HG03521 (cell line): ENCODE data around the gene PMPCA.
A peak's percentile ranks its signal among the peaks of the same experiment; 100 is the strongest.

Experiments
- ATAC-seq: cut with Tn5 transposase; IDR thresholded peaks from one replicate; pipeline ENCODE4 v1.9.1; 2021; ENCODE audit warnings: mild to moderate bottlenecking, moderate library complexity; ENCODE audit not compliant: unreplicated experiment

Gene PMPCA, protein sequence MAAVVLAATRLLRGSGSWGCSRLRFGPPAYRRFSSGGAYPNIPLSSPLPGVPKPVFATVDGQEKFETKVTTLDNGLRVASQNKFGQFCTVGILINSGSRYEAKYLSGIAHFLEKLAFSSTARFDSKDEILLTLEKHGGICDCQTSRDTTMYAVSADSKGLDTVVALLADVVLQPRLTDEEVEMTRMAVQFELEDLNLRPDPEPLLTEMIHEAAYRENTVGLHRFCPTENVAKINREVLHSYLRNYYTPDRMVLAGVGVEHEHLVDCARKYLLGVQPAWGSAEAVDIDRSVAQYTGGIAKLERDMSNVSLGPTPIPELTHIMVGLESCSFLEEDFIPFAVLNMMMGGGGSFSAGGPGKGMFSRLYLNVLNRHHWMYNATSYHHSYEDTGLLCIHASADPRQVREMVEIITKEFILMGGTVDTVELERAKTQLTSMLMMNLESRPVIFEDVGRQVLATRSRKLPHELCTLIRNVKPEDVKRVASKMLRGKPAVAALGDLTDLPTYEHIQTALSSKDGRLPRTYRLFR

DNA sequence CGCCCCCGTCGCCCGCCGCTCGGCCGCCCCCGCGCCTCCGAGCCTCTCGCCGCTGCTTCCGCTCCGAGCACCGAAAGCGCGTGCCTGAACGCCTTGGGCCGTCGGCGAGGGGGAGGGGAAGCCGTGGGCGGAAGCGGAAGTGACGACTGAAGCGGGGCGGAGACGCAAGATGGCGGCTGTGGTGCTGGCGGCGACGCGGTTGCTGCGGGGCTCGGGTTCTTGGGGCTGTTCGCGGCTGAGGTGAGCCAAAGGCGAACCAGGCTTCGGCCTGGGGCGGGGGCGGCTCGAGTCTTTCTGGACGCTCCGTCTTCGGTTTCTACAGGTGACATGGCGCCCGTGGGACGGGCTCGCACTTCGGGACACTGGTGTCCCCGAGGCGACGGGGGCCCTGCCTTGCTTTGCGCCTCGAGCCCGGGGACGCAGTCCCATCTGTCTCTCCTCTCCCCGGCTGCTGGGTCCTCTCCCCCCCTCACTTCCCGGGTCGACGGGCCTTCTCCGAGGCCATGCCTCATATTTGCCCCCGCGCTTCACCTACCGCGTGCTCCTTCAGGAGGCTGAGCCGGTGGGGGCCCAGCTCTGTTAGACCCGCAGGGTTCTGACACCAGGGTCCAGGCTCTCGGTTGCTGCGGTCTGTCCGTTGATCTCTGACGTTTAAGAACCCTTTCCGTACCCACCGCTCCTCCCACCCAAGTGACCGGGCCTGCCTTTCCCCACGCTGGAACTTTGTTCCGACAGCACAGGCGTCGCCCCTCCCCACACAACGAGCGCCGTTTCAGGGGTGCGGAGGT is at the start of gene PMPCA, which contains the start of gene ENTR1:
Gene PMPCA (plus strand): TSS at position 159 of the 788 bp plus-strand sequence. CDS start 11 bp downstream, at position 170.
Gene ENTR1 (minus strand): TSS at position 115 of the 788 bp plus-strand sequence. CDS start 217 bp downstream, outside the sequence.
- ATAC-seq, result peak; percentile 79

DNA sequence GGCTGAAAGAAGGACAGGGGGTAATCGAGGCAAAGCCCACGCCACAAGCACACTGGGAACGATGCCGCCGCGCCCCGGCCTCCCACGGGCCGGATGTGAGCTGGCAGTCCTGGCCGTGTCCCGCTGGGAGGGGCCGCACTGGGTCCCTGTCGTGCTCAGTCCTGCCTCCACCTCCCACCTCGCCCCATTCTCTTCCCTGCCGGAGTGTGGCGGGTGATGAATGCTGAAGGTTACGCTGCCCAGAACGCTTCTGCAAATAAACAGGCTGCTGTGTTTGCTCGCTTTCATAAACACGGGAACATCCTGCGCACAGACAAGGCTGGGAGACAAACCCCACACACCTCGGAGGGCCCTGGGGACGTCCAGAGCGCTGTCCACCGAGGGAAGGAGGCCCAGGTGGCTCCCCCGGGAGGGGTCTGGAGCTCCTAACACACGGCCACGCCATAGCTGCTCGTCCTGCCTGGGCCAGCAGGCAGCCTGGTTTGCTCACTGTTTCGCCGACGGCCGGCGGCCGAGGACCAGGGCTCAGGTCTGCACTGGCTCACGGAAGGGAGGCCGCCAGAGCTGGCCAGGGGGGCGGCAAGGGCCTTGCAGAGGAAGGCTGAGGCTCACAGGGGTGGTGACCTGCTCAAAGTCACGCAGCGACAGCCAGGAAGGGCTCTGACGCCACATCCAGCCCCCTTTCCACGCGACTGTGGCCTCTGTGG is 49.3 kb upstream of the PMPCA start:
- no peak for ATAC-seq

- ATAC-seq, result no peak
These were observed 48.6 kb upstream of the PMPCA start for GRCh38 chr9:136361754-136362449.

DNA sequence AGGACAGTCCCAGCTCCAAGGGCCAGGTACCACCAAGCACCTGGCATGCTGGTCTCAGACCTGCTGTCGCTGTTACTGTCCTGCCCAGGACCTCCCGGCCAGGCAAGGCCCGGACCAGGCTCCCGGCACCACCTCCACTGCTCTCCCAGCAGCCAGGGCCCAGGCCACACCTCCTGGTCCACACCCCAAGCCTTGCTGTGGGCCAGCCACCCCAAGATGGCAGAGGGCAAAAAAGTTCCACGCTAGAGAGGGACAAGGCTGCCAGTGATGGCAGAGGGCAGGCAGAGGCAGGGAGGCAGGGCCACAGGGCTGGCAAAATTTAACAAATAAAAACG is 48.0 kb upstream of the PMPCA start:
- no peak for ATAC-seq

GRCh38 chr9:136363106-136363948 is 47.1 kb upstream of the PMPCA start, which contains the start of gene DNLZ:
Gene DNLZ, minus strand, starts transcription at chr9:136363744. Its CDS starts 30 bp downstream, at chr9:136363714.
- peak; percentile 68 for ATAC-seq

GRCh38 chr9:136363949-136364748 is 46.3 kb upstream of the PMPCA start:
- no peak for ATAC-seq

DNA sequence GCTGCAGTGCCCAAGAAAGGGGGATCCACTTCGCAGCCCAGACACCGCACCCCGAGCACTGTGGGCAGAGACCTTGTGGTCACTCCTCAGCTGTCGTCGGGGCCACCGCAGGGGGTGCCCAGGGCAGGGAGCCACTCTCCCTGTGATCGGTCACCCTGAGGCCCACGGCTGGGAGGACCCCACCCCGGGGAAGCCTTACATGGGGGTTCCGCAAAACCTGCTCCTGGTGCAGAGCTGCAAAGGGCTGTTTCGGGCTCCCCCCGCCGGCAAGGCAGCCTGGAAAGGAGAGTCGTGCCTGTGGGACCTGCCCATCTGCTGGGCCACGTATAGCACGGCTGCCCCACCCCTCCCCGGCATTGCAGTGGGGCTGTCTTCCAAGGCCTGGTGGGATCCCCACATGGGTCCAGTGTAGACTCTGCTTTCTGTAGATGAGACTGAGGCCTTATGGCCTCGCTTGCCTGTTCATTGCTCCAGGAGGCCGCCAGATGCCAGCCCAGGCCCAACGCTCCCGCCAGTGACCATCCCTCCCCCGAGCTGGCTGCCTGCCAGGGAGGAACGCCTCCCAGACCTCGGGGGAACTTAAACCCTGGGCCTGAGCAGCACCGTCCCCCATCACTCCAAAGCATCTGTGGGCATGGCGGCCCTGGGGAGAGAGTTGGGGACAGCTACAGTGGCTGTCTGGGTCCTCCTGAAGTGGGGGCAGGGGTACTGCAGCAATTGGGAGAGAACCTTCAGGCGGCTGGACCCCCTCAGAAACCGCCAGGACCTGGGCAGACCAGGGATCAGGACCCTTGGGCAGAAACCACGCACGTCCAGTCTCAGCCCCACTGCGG is 45.3 kb upstream of the PMPCA start:
- no peak for ATAC-seq

- ATAC-seq, result no peak
These were observed 44.7 kb upstream of the PMPCA start for GRCh38 chr9:136365775-136366222.

DNA sequence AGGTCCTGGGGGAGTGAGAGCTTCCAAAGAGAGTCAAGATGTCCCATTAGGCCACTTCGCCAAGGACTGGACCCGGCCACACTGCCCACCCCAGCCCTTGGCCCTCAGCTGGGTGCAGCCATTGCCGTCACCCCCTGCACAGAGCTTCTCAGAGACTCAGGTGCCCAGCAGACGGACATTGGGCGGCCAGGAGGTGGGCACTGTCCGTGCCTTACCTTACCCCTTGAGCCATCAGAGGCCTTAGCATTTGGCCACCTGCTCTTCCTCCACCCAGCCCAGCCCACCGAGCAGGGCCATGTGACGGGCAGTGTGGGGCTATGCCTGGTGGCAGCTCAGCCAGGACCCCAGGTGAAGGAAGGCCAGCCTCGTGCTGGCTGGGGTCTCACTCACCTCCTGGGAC is 43.6 kb upstream of the PMPCA start:
- no peak for ATAC-seq

DNA sequence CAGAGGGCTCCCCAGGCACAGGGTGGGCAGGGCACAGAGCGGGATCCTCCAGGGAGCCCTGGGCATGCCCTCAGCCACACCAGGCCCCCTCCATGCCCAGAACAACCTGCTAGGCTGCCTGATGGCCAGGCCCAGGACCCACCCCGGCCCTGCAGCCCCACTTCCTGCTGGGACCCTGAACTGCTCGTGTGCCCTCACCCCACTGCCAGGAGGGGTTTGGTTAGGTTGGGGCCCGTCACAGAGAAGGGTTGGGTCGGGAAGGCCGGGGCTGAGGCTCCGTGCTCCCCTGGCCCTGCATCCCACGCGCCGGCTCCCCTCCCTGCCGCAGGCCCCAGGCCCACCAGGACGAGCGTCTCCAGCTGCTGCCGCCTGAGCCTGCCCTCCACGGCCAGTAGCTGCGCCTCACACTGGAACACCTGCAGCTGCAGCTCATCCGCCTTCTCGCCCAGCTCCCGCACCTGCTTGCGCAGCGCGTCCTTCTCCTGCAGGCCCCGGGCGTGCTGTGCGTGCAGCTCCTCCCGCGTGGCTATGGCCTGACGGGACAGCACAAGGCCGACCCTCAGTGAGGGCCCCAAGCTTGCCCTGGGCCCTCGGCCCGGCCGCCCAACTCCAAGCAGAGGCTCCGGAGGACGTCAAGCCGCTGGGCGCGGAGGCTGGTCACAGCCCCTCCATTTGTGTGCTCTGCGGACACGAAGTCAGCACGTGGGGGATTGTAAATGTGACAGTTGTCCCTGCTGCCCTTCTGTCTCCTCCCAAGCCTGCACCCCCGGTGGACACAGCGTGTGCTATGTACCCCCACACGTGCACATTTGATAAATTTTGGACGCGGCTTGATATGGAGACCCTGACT is 42.9 kb upstream of the PMPCA start:
- ATAC-seq, result no peak

DNA sequence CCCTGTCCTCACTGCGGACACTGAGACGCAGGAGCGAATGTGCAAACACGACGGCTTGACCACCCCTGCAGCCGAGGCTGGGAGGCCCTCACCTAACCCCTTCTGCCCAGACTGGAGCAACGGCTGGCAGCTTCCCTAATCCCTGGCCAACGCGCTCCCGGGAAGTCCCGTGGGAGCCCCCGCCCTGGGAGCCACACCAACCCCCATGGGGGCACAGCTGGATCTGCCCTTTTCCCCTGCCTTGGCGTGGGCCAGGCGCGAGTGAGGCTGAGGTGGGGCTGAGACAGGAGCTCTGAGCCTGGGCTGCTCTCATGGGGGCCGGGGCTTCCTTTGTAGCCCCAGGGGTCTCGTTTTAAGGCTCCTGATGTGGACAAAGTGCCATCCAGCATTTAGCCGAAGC is 42.3 kb upstream of the PMPCA start:
- ATAC-seq, result no peak

DNA sequence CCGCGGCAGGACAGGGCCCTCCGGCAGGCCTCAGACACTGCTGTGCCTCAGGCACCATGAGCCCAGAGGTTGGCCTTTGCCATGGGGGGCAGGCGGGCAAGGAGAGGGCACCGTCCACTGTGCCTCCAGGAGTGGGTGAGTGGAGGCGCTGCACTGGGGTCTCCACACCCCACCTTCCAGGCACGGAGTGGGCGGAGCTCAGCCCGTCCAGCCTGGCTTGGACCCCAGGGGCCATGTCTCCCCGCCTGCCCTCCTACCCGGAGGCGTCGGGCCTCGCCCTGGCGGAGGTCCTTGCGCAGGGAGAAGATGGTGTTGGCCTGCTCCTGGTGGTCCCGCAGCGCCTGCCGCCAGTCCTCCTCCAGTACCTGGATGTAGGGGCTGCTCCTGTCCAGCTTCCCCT is 40.4 kb upstream of the PMPCA start:
- ATAC-seq, result no peak

DNA sequence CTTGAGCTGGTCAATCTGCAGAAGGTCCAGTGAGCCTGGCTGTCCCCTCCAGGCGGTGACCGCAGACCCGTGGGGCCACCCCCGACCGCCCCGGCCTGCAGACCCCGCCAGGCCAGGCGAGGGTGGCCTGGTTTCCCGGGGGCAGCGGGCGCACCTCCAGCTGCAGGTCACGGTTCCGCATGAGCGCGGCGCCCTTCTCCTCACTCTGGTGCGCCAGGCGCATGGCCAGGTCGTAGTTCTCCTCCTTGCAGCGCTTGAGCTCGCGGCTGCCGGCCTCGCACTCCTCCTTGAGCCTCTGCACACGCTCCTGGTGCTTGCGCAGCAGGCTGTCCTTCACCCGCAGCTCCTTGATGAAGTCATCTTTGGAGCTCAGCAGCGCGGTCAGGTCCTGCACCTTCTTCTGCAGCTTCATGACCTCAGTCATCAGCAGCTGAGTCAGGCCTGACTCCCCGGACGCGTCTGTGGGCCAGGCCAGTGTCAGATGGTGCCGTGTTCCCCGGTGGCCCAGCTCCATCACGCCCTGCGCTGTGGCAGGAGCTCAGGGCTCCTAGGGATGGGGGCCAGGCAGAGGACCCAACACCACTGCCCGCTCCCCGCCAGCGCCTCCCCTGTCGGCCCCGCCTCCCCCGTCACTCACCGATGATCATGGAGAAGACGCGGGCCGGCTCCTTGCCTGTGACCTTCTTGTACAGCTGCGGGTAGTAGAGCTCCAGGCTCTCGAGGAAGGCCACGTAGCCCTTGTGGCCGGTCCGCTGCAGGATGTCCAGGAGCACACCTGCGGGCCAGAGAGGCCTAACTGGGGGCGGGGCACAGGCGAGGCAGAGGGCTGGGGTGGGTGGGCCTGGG is 39.5 kb upstream of the PMPCA start:
- no peak for ATAC-seq

- ATAC-seq, result no peak
These were observed 39.0 kb upstream of the PMPCA start for GRCh38 chr9:136371533-136371880.

GRCh38 chr9:136372006-136372405 is 38.5 kb upstream of the PMPCA start:
- no peak for ATAC-seq
